PFSK-1 (cell line): Measurements from ENCODE around the gene AQP1.

Source experiments
- FOXP2 ChIP-seq: optimal IDR thresholded peaks from 2 replicates; pipeline ENCODE3; 2011; ENCODE audit warnings: borderline replicate concordance, control low read depth, inconsistent platforms; ENCODE audit not compliant: insufficient read depth; ENCODE audit errors: extremely low read length, extremely low read depth
- POLR2AphosphoS5 ChIP-seq: IDR thresholded peaks from 2 replicates; pipeline ENCODE4 v1.6.1; 2012; ENCODE audit warnings: low read depth, mild to moderate bottlenecking, control low read depth, low read length, moderate library complexity
- SIN3A ChIP-seq: IDR thresholded peaks from 2 replicates; pipeline ENCODE4 v1.6.1; 2012; ENCODE audit warnings: mild to moderate bottlenecking, low read length, moderate library complexity, borderline replicate concordance; ENCODE audit not compliant: insufficient read depth

DNA sequence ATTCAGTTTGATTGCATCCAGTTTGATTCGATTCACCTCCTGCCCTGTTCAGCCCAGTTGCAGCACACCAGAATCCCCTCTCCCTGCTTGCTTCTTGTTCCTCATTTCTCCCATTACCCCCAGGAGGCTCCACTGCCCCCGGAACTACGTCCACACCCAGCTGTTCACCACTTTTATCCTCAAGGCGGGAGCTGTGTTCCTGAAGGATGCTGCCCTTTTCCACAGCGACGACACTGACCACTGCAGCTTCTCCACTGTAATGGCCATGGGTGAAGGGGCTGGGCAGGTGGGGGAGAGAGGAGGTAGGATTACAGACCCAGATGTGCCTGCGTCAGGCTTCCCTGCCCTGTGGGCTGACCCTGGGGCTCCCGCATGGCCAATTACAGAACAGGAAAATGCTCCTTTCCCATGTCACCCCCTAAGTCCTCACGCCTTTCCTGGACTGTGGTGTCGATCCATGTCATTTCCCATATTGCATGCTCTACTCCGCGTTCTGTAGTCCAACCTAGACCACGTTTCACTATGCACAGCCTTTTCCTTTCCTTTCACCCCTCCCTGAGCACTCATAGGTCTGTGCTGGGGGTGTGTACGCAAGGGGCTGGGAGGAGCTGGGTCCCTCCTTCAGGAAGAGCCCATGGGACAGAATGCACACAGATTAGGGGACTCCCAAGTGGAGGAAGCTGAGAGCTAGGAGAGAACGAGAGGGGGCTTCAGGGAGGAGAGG lies 60.3 kb downstream of the AQP1 start:
- no peak for TF ChIP-seq POLR2AphosphoS5
- no peak for TF ChIP-seq FOXP2
- no peak for TF ChIP-seq SIN3A
